ENCODE results near the gene UTS2R.

UTS2R gene

GRCh38 chr17:82392209-82392920 is 20.8 kb downstream of the UTS2R start:
- H3K9me3 ChIP-seq (replicated peaks in 1 of 2; ENCODE audit: control insufficient read depth in 2 of 2, insufficient read depth in 1 of 2, low read depth in 1 of 2, low read length in 2 of 2): no peaks in the 10 kb centered on the region
- H4K91ac ChIP-seq (ENCODE audit: low read depth, low read length, poor library complexity): no peak overlapping the region
- no peak overlapping the region for H3K4ac ChIP-seq (ENCODE audit: low read length)
- H3K4me2 ChIP-seq (ENCODE audit: insufficient read depth, low read length, poor library complexity, severe bottlenecking): no peak overlapping the region
- H3K36me3 ChIP-seq (replicated peaks in 1 of 2; ENCODE audit: control insufficient read depth in 2 of 2, insufficient read depth in 2 of 2, low read length in 2 of 2): peaks cover 4 to 29% of the 10 kb centered on the region in 2 donors
- no peak overlapping the region for H2BK5ac ChIP-seq (ENCODE audit: low read length)
- no CpG with 5 or more reads among the region's 28 CpGs for WGBS, 2 donors (ENCODE audit: extremely low coverage in 2 of 2, insufficient read length in 2 of 2, insufficient replicate concordance in 1 of 2)
- no peak overlapping the region for H3K18ac ChIP-seq (ENCODE audit: low read length)
- no peak overlapping the region for H3K23ac ChIP-seq (ENCODE audit: low read depth, low read length, poor library complexity)
- no peak overlapping the region for H3K14ac ChIP-seq (ENCODE audit: low read length)
- H3K27me3 ChIP-seq (ENCODE audit: control insufficient read depth in 3 of 3, insufficient read depth in 3 of 3, low read depth in 1 of 3, low read length in 3 of 3): no peaks in the 10 kb centered on the region
- H4K8ac ChIP-seq (ENCODE audit: low read depth, low read length): no peak overlapping the region
- H2BK15ac ChIP-seq (ENCODE audit: low read length): no peak overlapping the region
- no peak for DNase-seq (ENCODE audit: low spot score)
- H3K79me1 ChIP-seq (ENCODE audit: low read depth, low read length): no peaks in the 10 kb centered on the region
- no peak overlapping the region for H2AFZ ChIP-seq (ENCODE audit: low read length)
- H3K4me1 ChIP-seq (ENCODE audit: control insufficient read depth in 2 of 2, insufficient read depth in 1 of 2, low read depth in 1 of 2, low read length in 2 of 2): no peaks in the 10 kb centered on the region
- H3K4me3 ChIP-seq (ENCODE audit: low read length in 2 of 2): no peak overlapping the region
- no peak overlapping the region for H2AK5ac ChIP-seq (ENCODE audit: low read depth, low read length)
- H2BK12ac ChIP-seq (ENCODE audit: low read length): no peak overlapping the region
- H3K9ac ChIP-seq (ENCODE audit: low read depth, low read length, poor library complexity): no peak overlapping the region
- H3K27ac ChIP-seq (replicated peaks; ENCODE audit: low read length): no peak overlapping the region
- no peak overlapping the region for H2BK120ac ChIP-seq (ENCODE audit: low read depth, low read length)

GRCh38 chr17:82392941-82393340 is 21.4 kb downstream of the UTS2R start:
- Histone ChIP-seq H2BK15ac (ENCODE audit: low read length) (no peak overlapping the region), H3K4me3 (ENCODE audit: low read length in 2 of 2) (no peak overlapping the region), H3K27me3 (ENCODE audit: control insufficient read depth in 3 of 3, insufficient read depth in 3 of 3, low read depth in 1 of 3, low read length in 3 of 3) (no peaks in the 10 kb centered on the region), H3K23ac (ENCODE audit: low read depth, low read length, poor library complexity) (no peak overlapping the region), H3K9me3 (replicated peaks in 1 of 2; ENCODE audit: control insufficient read depth in 2 of 2, insufficient read depth in 1 of 2, low read depth in 1 of 2, low read length in 2 of 2) (no peaks in the 10 kb centered on the region), H3K79me1 (ENCODE audit: low read depth, low read length) (peaks cover 3% of the 10 kb centered on the region), H4K8ac (ENCODE audit: low read depth, low read length) (no peak overlapping the region), H3K36me3 (replicated peaks in 1 of 2; ENCODE audit: control insufficient read depth in 2 of 2, insufficient read depth in 2 of 2, low read length in 2 of 2) (peaks cover 4 to 34% of the 10 kb centered on the region in 2 donors), H3K4me1 (ENCODE audit: control insufficient read depth in 2 of 2, insufficient read depth in 1 of 2, low read depth in 1 of 2, low read length in 2 of 2) (no peaks in the 10 kb centered on the region), H4K91ac (ENCODE audit: low read depth, low read length, poor library complexity) (no peak overlapping the region), H2BK120ac (ENCODE audit: low read depth, low read length) (no peak overlapping the region), H2BK5ac (ENCODE audit: low read length) (no peak overlapping the region), H2AFZ (ENCODE audit: low read length) (no peak overlapping the region), H3K9ac (ENCODE audit: low read depth, low read length, poor library complexity) (no peak overlapping the region), H2AK5ac (ENCODE audit: low read depth, low read length) (no peak overlapping the region), H2BK12ac (ENCODE audit: low read length) (no peak overlapping the region), H3K18ac (ENCODE audit: low read length) (no peak overlapping the region), H3K14ac (ENCODE audit: low read length) (no peak overlapping the region), H3K4me2 (ENCODE audit: insufficient read depth, low read length, poor library complexity, severe bottlenecking) (no peak overlapping the region), H3K4ac (ENCODE audit: low read length) (no peak overlapping the region), H3K27ac (replicated peaks; ENCODE audit: low read length) (no peak overlapping the region)
- no peak for DNase-seq (ENCODE audit: low spot score)
- no CpG with 5 or more reads among the region's 15 CpGs for WGBS, 2 donors (ENCODE audit: extremely low coverage in 2 of 2, insufficient read length in 2 of 2, insufficient replicate concordance in 1 of 2)

GRCh38 chr17:82394278-82394677 is 22.7 kb downstream of the UTS2R start:
- Histone ChIP-seq H3K4me2 (ENCODE audit: insufficient read depth, low read length, poor library complexity, severe bottlenecking) (no peak overlapping the region), H3K79me1 (ENCODE audit: low read depth, low read length) (peaks cover 4% of the 10 kb centered on the region), H3K14ac (ENCODE audit: low read length) (no peak overlapping the region), H3K4me3 (ENCODE audit: low read length in 2 of 2) (no peak overlapping the region), H3K27me3 (ENCODE audit: control insufficient read depth in 3 of 3, insufficient read depth in 3 of 3, low read depth in 1 of 3, low read length in 3 of 3) (no peaks in the 10 kb centered on the region), H2AK5ac (ENCODE audit: low read depth, low read length) (no peak overlapping the region), H3K23ac (ENCODE audit: low read depth, low read length, poor library complexity) (peak overlapping the region; percentile 85), H2BK120ac (ENCODE audit: low read depth, low read length) (no peak overlapping the region), H3K9ac (ENCODE audit: low read depth, low read length, poor library complexity) (no peak overlapping the region), H2BK12ac (ENCODE audit: low read length) (no peak overlapping the region), H3K4ac (ENCODE audit: low read length) (no peak overlapping the region), H3K4me1 (ENCODE audit: control insufficient read depth in 2 of 2, insufficient read depth in 1 of 2, low read depth in 1 of 2, low read length in 2 of 2) (no peaks in the 10 kb centered on the region), H2AFZ (ENCODE audit: low read length) (no peak overlapping the region), H4K8ac (ENCODE audit: low read depth, low read length) (no peak overlapping the region), H3K27ac (replicated peaks; ENCODE audit: low read length) (no peak overlapping the region), H2BK15ac (ENCODE audit: low read length) (no peak overlapping the region), H4K91ac (ENCODE audit: low read depth, low read length, poor library complexity) (no peak overlapping the region), H3K36me3 (replicated peaks in 1 of 2; ENCODE audit: control insufficient read depth in 2 of 2, insufficient read depth in 2 of 2, low read length in 2 of 2) (peaks cover 4 to 36% of the 10 kb centered on the region in 2 donors), H3K18ac (ENCODE audit: low read length) (no peak overlapping the region), H2BK5ac (ENCODE audit: low read length) (no peak overlapping the region), H3K9me3 (replicated peaks in 1 of 2; ENCODE audit: control insufficient read depth in 2 of 2, insufficient read depth in 1 of 2, low read depth in 1 of 2, low read length in 2 of 2) (no peaks in the 10 kb centered on the region)
- no peak for DNase-seq (ENCODE audit: low spot score)
- no CpG with 5 or more reads among the region's 12 CpGs for WGBS, 2 donors (ENCODE audit: extremely low coverage in 2 of 2, insufficient read length in 2 of 2, insufficient replicate concordance in 1 of 2)

- H3K27me3 ChIP-seq (ENCODE audit: control insufficient read depth in 3 of 3, insufficient read depth in 3 of 3, low read depth in 1 of 3, low read length in 3 of 3): no peaks in the 10 kb centered on the region
- no CpG with 5 or more reads among the region's 19 CpGs for WGBS, 2 donors (ENCODE audit: extremely low coverage in 2 of 2, insufficient read length in 2 of 2, insufficient replicate concordance in 1 of 2)
Observed at GRCh38 chr17:82396601-82397435, 25.3 kb downstream of the UTS2R start.

More at GRCh38 chr17:82396601-82397435, 25.3 kb downstream of the UTS2R start:
- H3K79me1 ChIP-seq (ENCODE audit: low read depth, low read length): peaks cover 7% of the 10 kb centered on the region
- no peak overlapping the region for H3K4me2 ChIP-seq (ENCODE audit: insufficient read depth, low read length, poor library complexity, severe bottlenecking)
- no peak overlapping the region for H3K27ac ChIP-seq (replicated peaks; ENCODE audit: low read length)
- peaks cover 8 to 50% of the 10 kb centered on the region in 2 donors for H3K36me3 ChIP-seq (replicated peaks in 1 of 2; ENCODE audit: control insufficient read depth in 2 of 2, insufficient read depth in 2 of 2, low read length in 2 of 2)
- H2AFZ ChIP-seq (ENCODE audit: low read length): no peak overlapping the region
- H3K14ac ChIP-seq (ENCODE audit: low read length): peak overlapping the region; percentile 82
- no peak overlapping the region for H2BK5ac ChIP-seq (ENCODE audit: low read length)
- H3K9ac ChIP-seq (ENCODE audit: low read depth, low read length, poor library complexity): no peak overlapping the region
- H2BK120ac ChIP-seq (ENCODE audit: low read depth, low read length): no peak overlapping the region
- H3K23ac ChIP-seq (ENCODE audit: low read depth, low read length, poor library complexity): no peak overlapping the region
- H3K4ac ChIP-seq (ENCODE audit: low read length): no peak overlapping the region
- H3K4me3 ChIP-seq (ENCODE audit: low read length in 2 of 2): no peak overlapping the region
- no peak for DNase-seq (ENCODE audit: low spot score)
- H4K8ac ChIP-seq (ENCODE audit: low read depth, low read length): no peak overlapping the region
- peak overlapping the region; percentile 84 for H2BK12ac ChIP-seq (ENCODE audit: low read length)
- H3K18ac ChIP-seq (ENCODE audit: low read length): no peak overlapping the region
- no peak overlapping the region for H2AK5ac ChIP-seq (ENCODE audit: low read depth, low read length)
- no peaks in the 10 kb centered on the region for H3K9me3 ChIP-seq (replicated peaks in 1 of 2; ENCODE audit: control insufficient read depth in 2 of 2, insufficient read depth in 1 of 2, low read depth in 1 of 2, low read length in 2 of 2)
- no peak overlapping the region for H4K91ac ChIP-seq (ENCODE audit: low read depth, low read length, poor library complexity)
- no peak overlapping the region for H2BK15ac ChIP-seq (ENCODE audit: low read length)
- H3K4me1 ChIP-seq (ENCODE audit: control insufficient read depth in 2 of 2, insufficient read depth in 1 of 2, low read depth in 1 of 2, low read length in 2 of 2): no peaks in the 10 kb centered on the region

Data from neuronal stem cell (in vitro differentiated cells).